Measurements from ENCODE around the gene DDX1.

The DDX1 gene

DNA sequence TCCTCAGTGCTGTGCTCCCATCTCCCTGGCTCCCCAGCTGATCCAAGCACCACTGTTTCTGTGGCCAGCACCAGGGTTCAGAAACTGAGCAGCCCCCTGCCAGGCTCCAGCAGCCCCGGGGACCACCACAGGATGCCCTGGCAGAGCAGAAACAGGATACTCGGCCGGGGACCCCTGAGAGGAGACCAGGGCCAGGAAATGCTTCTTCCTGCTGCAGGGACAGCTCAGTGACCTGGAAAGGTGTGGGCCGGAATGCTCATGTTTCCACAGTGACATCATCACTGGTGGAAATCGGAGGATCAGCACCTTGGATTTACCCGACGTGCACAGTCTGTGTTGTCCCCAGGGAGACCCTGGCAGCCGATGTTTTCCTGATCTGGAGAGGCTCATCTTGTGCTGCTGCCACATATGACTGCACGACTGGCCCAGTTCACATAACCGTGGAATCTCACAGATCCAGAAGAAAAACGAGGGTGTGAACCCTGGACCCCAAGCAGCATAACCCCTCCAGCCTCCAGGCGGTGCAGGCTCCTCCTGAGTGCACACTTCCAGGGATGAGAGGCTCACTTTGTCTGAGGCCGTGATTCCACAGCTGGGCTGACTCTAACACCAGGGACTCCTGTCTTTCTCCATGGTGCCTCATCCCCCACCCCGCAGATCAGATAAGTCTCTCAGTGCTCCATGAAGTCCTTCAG, 58.0 kb downstream of the DDX1 start:
- no peak for DNase-seq

DNA sequence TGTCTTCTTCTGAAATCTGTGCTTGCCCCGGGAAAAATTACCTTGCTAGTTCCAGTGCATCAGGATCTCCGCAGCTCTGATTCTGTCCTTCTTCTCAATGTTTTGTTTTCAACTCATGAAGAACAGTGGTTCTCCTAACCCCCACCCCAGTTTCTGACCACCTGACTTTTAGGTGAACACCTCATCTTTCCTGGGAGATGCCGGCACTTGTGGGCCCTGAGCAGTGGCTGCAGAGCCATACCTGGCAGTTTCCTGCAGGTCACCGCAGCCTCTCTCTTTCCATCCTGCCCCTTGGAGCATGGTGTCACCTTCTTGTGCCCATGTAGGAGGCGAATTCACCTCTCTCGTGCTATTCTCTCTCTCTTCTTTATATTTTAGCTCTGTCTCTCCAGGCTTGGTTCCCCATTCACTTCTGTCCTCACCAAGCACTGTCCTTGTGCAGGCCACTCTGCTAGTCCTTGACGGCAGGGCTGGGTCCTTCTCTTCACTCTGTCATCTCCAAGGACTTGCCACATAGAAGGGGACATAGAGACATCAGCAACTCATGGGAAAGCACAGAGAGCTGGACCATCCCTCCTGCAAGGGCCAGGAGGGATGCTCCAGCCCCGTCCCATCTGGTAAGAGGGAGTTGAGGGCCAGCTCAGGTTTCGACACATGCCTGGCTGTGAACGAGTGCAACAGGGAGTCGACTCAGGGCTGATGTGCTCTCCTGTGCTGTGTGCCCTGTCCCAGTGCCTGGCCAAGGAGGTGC, 59.1 kb downstream of the DDX1 start:
- no peak for DNase-seq

GRCh38 chr2:15651367-15651727, 59.7 kb downstream of the DDX1 start:
- DNase-seq = no peak

DNA sequence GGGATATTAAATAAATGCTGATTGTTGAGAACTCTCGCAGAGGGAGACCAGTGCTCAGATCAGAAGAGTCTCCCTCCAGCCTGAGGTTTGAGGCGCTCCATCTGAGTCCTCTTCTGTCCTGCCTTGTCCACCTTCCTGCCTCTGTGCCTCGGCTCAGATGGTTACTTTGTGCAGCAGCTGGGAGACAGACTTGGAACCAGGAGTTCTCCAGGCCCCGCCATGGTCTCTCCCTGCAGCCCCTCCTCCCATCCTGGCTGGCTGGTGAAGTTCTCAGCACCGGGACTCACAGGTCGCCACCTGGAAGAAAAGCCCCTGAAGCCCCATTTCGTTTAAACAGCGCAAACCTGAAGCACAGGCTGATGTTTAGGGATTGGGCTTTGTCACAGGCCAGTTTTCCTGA, 60.6 kb downstream of the DDX1 start:
- no peak for DNase-seq

DNA sequence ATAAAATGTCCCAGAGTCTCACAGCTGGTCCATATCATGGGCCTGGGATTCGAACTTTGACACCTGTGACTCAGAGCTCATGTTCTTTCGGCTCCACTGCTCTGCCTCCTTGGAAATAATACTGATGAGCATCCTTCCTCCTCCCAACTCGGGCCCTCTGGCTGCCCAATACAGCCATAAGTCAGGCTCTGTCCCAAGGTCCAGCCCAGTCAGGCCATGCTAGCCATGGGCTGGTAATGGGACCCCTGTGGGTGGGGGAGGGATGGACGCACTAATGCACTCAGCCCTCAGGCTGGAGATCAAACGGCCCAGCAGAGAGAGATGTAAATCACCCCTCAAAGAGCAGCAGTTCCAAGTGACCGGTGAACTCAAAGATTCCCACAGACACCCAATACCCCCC, 61.1 kb downstream of the DDX1 start:
- DNase-seq = peak; percentile 42

DNA sequence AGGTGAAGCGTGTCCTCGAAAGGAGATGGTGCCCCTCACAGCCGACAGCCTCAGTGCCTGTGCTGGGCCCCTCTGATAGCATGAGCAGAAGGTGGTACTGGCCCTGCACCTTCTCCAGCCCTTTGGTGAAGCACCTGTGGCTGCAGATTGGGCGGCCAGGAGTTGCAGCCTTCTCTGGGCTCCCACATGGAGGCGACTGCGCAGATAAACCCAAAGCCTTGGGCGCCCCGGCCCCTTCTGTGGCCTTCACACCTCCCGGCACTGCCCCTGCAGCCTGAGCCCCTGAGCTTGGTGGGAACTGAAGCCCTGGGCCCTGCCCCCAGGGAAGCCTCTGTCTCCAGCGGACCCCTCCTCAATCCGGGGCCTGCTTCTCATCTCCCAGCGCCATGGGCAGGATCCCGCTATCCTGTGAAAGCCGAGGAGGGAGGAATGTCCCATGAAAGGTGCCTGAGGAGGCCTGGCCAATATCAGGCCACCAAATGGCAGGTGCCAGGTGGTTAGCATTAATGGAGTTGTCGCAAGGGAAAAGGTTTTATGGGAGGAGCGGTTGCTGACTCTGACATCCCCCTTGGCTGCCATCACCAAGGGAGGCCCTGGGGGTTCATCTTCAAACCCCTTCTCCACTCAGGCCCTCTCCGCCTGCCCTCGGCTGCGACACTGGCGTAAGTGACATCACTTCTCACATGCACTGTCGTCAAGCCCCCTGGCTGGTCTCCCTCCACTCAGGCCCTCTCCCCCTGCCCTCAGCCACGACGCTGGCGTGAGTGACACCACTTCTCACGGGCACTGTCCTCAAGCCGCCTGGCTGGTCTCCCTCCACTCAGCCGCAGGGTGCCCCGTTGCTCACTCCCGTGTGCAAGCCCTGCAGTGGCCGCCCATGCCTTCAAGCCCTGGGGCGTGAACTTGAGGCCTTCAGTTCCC, 62.4 kb downstream of the DDX1 start:
- DNase-seq = no peak

DNA sequence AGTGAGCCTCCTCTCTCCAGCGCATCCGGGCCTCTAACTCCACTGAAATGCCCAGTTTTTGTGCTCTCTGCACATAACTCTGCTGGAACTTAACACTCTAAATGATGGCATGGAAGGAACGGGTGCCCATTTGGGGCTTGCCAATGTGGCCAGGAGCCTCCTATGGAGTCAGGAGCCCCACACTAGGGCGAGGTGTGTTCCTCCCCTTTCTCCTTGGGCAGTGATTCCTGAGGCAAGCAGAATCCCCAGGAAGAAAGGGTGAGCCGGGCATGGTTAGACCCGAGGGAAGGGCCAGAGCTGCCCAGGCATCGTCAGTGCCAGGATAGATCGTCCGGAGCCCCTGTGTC, 63.0 kb downstream of the DDX1 start:
- DNase-seq = no peak

DNA sequence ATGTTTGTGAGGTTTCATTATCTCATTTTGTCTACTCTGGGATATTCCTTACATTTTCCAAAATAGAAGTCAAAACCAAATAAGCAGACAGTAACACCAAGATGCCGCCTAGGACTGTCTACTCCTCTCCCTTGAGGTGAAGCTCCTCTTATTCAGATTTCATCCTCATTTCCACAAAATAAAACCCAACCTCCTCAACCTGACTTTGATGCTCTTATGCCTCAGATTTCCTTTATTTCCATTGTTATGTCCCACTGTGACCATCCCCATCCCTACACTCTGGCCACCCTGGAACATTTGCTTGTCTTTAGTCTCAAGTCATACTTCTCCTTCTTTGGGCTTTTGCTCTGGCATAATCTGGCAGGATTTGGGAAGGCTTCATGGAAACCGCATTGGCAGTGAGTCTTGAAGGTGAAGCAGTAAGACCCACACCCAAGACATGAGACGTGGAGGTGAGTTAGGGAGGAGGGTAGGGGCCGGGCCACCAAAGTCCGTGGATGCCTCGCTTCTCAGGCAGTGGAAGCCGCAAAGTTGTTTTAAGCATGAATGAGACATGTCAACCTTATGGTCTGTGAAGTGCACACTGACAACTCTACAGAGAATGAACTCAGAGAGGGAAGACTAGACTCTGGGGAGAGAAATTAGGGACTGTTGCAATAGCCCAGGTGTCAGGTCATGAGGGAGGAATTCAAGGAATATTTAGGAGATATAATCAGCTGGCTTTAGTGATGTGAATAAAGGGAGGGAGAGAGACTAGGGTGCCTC, 63.6 kb downstream of the DDX1 start:
- DNase-seq = no peak

GRCh38 chr2:15656090-15656489, 64.4 kb downstream of the DDX1 start:
- no peak for DNase-seq

DNA sequence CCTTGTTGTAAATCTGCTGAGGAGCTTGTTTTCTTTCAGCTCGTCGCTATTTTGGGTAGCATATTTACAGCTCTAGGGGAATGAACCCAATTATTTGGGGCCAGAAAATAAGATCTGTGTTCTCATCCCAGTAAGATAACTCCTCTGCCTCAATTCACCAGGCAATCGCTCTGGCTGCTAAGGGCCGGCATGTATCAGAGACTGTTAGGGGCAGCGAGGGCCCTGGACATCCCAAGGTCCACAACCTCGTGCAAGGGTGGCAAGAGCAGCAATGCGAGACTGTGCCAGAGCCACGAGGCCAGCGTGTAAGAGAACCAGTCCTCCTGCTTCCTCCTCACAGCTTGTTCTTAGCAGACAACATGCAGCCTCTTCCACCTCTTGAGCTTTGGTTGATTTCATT, 66.1 kb downstream of the DDX1 start:
- DNase-seq = no peak

DNA sequence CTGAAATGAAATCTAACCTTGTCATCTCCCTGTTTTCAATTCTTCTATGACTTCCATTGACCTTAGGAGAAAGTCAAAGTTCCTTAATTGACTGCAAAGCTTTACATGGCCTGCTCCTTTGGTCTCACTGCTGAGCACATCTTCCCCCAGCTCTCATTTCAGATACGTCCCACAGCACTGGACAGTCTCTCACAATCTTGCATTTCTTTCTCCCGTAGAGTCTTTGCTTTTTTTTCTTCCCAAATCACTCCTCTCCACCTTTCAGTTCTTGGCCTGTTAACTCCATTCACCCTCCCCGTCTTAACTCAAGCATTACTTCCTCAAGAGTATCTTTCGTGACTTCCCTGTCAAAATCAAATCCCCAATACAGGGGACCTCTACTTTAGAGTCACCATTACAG, 67.2 kb downstream of the DDX1 start:
- DNase-seq = no peak

DNA sequence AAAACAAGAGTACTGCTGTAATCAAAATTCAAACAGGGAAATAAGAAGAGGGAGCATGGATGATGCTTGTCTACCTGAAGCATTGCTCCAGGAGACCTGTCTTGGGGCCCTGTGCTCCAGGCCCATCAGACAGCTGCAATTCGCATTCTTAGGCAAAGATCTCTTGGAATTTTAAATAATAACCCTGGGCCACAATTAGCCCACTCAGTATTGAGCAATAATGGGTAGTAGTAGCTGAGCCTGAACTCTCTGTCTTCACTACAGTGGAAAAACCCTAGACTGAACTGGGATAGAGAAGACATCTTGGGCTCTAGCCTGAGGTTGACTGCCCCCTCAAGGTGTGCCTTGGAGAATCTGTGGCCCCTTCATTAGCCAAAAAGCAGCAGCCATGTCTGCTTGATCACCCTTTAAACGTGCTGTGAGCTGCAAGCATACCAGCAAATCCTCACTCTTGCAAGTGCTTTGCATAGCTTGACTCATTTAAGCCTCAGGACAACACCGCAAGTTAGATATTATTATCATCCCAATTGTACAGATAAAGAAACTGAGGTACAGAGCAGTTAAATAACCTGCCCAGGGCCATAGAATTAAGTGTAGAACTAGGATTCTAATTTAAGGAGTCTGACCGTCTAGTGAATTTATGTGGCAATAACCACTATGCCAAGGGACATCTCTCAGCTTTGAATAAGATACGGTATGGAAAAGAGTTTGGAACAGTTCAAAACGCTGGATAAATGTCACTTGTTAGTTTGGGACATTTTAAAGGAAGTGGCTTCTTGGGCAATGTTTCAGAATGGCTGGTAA, 69.0 kb downstream of the DDX1 start:
- DNase-seq = no peak

DNA sequence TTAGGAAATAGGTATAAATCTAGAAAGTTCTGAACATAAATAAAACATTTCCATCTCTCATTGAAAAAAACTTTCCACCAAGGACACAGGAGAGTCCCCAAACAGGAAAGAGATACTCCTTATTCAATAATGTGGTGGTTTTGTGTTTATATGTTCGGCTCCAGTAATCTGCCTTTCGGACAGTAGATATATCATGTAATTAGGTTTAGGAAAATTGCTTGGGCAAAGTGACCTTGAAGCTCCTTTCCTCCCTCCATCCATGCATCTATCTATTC, 69.6 kb downstream of the DDX1 start:
- DNase-seq = no peak

GRCh38 chr2:15662026-15662425, 70.4 kb downstream of the DDX1 start:
- no peak for DNase-seq

DNA sequence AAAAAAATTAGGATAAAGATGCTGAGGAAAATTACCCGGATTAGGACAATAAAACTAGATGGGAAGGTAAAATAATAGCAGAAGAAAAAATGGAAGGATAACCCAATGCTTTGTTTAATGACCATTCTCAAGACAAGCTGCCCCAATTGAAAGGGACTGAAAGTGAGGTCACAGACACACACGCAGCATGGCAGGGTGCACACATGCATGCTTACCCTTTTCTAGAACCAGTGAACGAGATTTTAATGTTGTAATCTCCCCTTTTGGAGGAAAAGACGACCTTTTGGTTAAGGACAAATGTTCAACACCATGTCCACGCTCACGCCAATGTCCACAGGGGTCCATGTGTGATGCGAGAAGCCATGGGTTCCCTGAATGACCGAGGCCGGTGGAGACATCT, 70.9 kb downstream of the DDX1 start:
- no peak for DNase-seq

DNA sequence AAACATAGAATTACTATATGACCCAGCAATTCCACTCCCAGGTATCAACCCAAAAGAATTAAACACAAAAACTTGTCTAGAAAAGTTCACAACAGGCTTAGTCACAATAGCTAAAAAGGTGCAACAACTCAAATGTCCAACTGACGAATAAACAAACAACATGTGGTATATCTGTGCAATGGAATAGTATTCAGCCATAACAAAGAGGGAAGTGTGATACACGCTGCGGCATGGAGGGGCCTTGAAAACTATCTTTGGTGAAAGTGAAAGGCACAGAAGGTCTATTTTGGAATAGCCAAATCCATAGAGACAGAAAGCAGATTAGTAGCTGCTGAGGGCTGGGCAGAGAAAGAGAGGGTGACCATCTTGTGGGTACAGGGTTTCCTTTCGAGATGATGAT, 72.1 kb downstream of the DDX1 start:
- DNase-seq = no peak

DNA sequence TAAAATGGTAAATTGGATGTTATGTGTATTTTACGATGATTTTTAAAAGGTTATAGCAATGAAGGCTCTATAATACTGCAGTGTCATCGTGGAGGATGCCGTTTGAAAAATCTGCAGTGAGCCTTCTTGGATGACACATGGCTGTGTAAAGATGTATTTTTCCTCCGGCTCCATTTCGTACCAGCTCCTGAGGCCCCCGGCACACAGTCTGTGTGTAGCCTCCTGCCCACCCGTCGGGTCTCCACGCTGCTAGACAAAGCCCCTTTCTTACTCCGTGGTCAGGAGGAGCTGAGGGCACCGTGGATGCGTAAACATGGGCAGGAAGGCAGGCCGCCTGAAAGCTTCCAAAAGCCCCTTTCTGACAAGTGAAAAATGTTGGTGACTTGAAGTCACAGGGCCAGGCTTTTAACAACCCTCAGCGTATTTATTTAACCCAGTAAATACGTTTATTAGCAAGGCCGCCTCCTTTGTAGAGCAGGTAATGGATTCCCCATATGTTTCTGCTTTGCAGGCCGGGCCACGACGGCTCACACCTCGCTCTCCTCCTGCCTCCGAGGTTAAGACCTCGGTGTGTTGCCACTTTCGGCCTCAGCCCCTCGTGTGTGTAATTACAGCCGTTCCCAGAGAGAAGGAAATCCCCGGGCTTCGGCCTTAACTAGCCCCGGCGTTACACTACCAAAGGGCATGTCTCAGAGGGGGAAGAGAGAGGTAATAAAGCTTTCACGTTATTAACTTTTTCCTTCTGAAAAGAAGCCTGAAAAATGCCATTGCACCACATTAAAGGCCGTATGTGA, 72.8 kb downstream of the DDX1 start:
- no peak for DNase-seq

DNA sequence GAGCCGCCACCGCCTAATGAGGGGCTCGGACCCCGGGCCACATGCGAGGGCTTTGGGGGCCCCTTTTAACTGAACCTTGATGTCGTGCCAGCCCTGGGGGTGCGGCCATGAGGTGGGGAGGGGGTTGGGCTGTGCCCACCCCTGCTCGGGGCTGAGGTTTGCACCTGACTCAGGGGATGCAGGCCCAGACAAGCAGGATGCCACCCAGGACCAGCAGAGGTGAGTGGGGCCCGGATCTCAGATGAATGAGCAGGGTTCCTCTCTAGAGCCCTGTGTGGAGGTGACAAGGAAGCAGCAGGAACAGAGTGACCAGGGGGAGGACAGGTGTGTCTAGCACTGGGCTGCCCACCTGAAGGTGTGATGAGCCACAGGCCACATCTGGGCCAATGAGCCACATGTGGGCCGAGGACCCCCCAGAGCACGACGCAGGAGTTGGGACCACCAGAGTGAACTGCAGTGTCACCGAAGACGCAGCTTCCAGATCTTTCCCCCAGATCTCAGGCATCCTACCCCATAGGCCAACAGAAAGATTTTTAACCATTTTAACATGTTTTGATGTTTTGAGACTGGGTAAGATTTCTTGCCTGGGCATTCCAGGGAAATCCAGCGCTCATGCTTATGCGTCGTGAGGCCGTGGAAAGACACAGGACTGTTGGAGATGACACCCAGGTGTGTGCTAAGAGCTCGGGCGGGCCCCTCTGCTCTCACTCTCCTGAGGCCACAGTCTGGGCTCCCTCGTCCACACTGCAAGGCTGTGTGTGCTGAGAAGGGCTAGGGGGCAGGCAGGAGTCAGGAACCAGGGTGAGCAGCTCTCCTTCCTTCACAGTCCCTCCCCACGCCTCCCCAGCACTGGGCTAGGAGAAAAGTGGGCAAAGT, 73.6 kb downstream of the DDX1 start:
- no peak for DNase-seq

- DNase-seq = no peak
These were observed 74.3 kb downstream of the DDX1 start for GRCh38 chr2:15665943-15666460.

Data from HCEC 1CT (cell line).